Esophagus squamous epithelium (tissue), 4 donors: ENCODE results near the gene TMEM218.

Experiments
- CTCF ChIP-seq, 6 experiments: fragments of 450-650 bp in 4 of 6; fragments of 200-600 bp in 2 of 6; sonication (generic) in 2 of 6; IDR thresholded peaks; one replicate each; pipeline ENCODE4 v1.5.1; 2016 to 2019; ENCODE audit warnings: antibody characterized with exemption in 6 of 6, mild to moderate bottlenecking in 4 of 6, moderate library complexity in 4 of 6
- POLR2A ChIP-seq, 4 donors: fragments of 450-650 bp; IDR thresholded peaks; one replicate each; pipeline ENCODE4 v1.6.1; 2017; ENCODE audit warnings: antibody characterized with exemption in 4 of 4, mild to moderate bottlenecking in 4 of 4, moderate library complexity in 3 of 4

GRCh38 chr11:125157953-125158680, 46.7 kb upstream of the TMEM218 start:
- no peak for TF ChIP-seq CTCF (IDR thresholded peaks at IDR 0.05)
- TF ChIP-seq POLR2A (IDR thresholded peaks at IDR 0.05), result no peak
